ENCODE measurements around the gene MAGI3.

MAGI3 gene

GRCh38 chr1:113641396-113641795, 251.1 kb downstream of the MAGI3 start:
- no peak overlapping the region for H3K4me3 ChIP-seq (ENCODE audit: low read depth, low read length)
- in situ Hi-C loops (cut with HindIII; ENCODE audit: low sequenced_read_pairs) = no loop called here
- DNase-seq (ENCODE audit: low read depth, low spot score) = no peak
- TF ChIP-seq, protein P1, sequence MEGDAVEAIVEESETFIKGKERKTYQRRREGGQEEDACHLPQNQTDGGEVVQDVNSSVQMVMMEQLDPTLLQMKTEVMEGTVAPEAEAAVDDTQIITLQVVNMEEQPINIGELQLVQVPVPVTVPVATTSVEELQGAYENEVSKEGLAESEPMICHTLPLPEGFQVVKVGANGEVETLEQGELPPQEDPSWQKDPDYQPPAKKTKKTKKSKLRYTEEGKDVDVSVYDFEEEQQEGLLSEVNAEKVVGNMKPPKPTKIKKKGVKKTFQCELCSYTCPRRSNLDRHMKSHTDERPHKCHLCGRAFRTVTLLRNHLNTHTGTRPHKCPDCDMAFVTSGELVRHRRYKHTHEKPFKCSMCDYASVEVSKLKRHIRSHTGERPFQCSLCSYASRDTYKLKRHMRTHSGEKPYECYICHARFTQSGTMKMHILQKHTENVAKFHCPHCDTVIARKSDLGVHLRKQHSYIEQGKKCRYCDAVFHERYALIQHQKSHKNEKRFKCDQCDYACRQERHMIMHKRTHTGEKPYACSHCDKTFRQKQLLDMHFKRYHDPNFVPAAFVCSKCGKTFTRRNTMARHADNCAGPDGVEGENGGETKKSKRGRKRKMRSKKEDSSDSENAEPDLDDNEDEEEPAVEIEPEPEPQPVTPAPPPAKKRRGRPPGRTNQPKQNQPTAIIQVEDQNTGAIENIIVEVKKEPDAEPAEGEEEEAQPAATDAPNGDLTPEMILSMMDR (IDR thresholded peaks at IDR 0.05; ENCODE audit: low read depth, low read length) = no peak

- H3K4me3 ChIP-seq (ENCODE audit: low read depth, low read length) = no peak overlapping the region
- peak; percentile 59 for DNase-seq (ENCODE audit: low read depth, low spot score)
- in situ Hi-C loops (cut with HindIII; ENCODE audit: low sequenced_read_pairs) = no loop called here
- TF ChIP-seq, protein P1 (IDR thresholded peaks at IDR 0.05; ENCODE audit: low read depth, low read length) = no peak
Measured at GRCh38 chr1:113647164-113647563, 256.8 kb downstream of the MAGI3 start.

DNA sequence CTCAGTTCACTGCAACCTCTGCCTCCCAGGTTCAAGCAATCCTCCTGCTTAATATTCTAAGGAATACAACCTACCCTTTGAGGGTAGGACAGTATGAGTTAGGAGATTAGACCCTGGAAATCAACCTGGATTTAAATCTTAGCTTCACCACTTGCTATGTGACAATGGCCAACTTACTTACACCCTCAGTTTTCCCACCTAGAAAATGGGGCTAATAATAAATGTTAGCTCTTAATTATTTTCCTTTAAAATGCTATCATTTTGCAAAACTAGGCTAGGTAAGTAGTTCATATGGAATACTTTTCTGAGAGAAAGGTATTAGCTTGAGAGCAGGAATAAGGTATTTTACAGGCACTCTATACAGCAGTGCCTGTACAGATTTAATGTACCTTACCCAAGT, 258.2 kb downstream of the MAGI3 start:
- TF ChIP-seq, protein P1 (IDR thresholded peaks at IDR 0.05; ENCODE audit: low read depth, low read length) = no peak
- in situ Hi-C loops (cut with HindIII; ENCODE audit: low sequenced_read_pairs) = no loop called here
- no peak overlapping the region for H3K4me3 ChIP-seq (ENCODE audit: low read depth, low read length)
- no peak for DNase-seq (ENCODE audit: low read depth, low spot score)

DNA sequence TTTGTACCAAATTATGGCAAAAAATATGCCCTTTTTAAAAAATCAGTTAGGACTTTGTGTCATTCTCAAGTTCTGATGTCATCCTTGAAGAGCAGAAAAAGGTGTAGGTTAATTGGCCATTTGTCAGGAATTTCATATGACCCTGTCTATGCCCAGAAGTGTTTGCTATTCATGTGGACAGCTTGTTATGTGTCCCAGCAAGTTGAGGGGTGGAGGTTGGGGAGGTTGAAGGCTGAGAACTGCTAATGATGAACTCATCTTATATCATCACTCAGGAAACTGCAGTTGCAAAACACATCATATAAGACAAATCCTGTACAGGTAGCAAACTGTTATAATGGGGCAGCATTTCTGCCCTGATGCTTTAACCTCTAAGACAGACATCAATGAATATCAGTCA, 262.5 kb downstream of the MAGI3 start:
- TF ChIP-seq, protein P1 (IDR thresholded peaks at IDR 0.05; ENCODE audit: low read depth, low read length) = no peak
- no peak overlapping the region for H3K4me3 ChIP-seq (ENCODE audit: low read depth, low read length)
- in situ Hi-C loops (cut with HindIII; ENCODE audit: low sequenced_read_pairs) = no loop called here
- no peak for DNase-seq (ENCODE audit: low read depth, low spot score)

GRCh38 chr1:113653741-113654140, 263.4 kb downstream of the MAGI3 start:
- in situ Hi-C loops (cut with HindIII; ENCODE audit: low sequenced_read_pairs) = no loop called here
- no peak for DNase-seq (ENCODE audit: low read depth, low spot score)
- TF ChIP-seq, protein P1 (IDR thresholded peaks at IDR 0.05; ENCODE audit: low read depth, low read length) = no peak
- no peak overlapping the region for H3K4me3 ChIP-seq (ENCODE audit: low read depth, low read length)

DNA sequence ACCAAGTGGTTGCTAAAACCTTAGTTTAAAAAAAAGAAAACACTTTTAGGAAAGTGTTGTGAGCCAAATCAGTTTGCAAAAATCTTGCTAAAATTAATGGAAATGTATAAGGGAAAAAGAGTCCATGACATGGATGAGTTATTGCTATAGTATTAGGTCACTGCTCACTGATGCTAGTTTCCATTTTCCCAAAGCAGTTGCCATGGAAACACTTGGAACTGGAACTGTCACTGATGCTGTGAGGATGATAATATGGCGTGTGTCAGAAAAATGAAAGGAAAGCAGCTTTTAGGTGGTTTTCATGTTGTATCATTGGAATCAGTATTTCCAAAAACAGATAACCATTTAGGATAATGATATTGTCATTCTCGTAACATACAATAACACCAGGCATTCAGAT, 264.6 kb downstream of the MAGI3 start:
- no peak for DNase-seq (ENCODE audit: low read depth, low spot score)
- in situ Hi-C loops (cut with HindIII; ENCODE audit: low sequenced_read_pairs) = no loop called here
- TF ChIP-seq, protein P1 (IDR thresholded peaks at IDR 0.05; ENCODE audit: low read depth, low read length) = no peak

DNA sequence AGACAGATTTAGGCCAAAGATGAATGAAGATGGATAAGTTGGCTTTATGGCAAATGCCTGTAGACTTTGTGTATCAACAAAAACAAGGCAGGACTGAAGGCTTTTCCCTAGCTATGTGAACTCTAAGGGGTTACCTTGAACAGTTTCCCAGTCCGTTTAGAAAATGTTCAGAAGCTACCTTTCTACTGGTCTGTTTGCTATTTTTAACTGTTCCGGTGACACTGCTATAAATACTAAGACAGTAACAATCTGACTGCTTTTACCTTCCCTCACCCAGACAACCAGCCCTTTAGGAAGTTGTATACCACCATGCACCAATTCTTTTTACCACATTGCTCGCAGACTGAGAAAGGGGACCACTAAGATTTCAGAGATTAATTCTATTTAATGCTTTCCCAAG, 266.8 kb downstream of the MAGI3 start:
- H3K4me3 ChIP-seq (ENCODE audit: low read depth, low read length) = no peak overlapping the region
- no peak for DNase-seq (ENCODE audit: low read depth, low spot score)
- TF ChIP-seq, protein P1 (IDR thresholded peaks at IDR 0.05; ENCODE audit: low read depth, low read length) = no peak
- in situ Hi-C loops (cut with HindIII; ENCODE audit: low sequenced_read_pairs) = no loop called here

More for the DNA sequence above, 264.6 kb downstream of the MAGI3 start:
- no peak overlapping the region for H3K4me3 ChIP-seq (ENCODE audit: low read depth, low read length)
